HEK293 (cell line): ENCODE data around the gene LUC7L2.
"Not testable (repeated sequence)": the region's sequence is repeated elsewhere in the genome, so short reads cannot be mapped to it uniquely, and the experiment has no call there.

Source experiments
- CTCF ChIA-PET: fragments of 350-600 bp; formaldehyde crosslinking; extraction: SDS; loops from one replicate; lab custom pipeline; 2021; ENCODE audit warnings: antibody characterized with exemption; lab: Yijun Ruan, JAX
- POLR2A ChIA-PET: fragments of 300-600 bp; formaldehyde crosslinking; extraction: SDS; loops from one replicate; lab custom pipeline; 2020; ENCODE audit warnings: antibody characterized with exemption, inconsistent platforms; lab: Yijun Ruan, JAX
- H3K27ac ChIP-seq: fragments of 200-500 bp; sonication (Bioruptor generic); 2 replicates; pipeline ENCODE4 v1.5.1; 2014; ENCODE audit warnings: low read depth, low read length, control low read depth, inconsistent platforms; ENCODE audit errors: extremely low read depth
- H3K36me3 ChIP-seq, 2 experiments: fragments of 200-500 bp in 1 of 2; sonication (Bioruptor generic) in 1 of 2; 1 replicate in 1 of 2; 2 replicates in 1 of 2; pipeline ENCODE4 v1.5.1; 2014 to 2017; ENCODE audit warnings: inconsistent platforms in 2 of 2, low read length in 2 of 2; ENCODE audit not compliant: control insufficient read depth in 2 of 2, insufficient read depth in 1 of 2
- H3K4me1 ChIP-seq: fragments of 200-500 bp; sonication (Bioruptor generic); 2 replicates; pipeline ENCODE4 v1.5.1; 2014; ENCODE audit warnings: mild to moderate bottlenecking, low read length, inconsistent platforms; ENCODE audit not compliant: control insufficient read depth, insufficient read depth
- H3K4me3 ChIP-seq: 2 replicates; pipeline ENCODE4 v1.5.1; 2011; ENCODE audit warnings: low read depth, mild to moderate bottlenecking, control low read depth, low read length, moderate library complexity
- H3K9me3 ChIP-seq: fragments of 200-500 bp; sonication (Bioruptor generic); 2 replicates; pipeline ENCODE4 v1.5.1; 2014; ENCODE audit warnings: low read depth, low read length, inconsistent platforms; ENCODE audit not compliant: control insufficient read depth, insufficient read depth
- ATF2 ChIP-seq: fragments of 450-650 bp; formaldehyde crosslinking; IDR thresholded peaks from 2 replicates; pipeline ENCODE4 v1.5.1; 2016; ENCODE audit warnings: missing biosample characterization, missing genetic modification characterization, low read depth
- GFI1B ChIP-seq: fragments of 450-650 bp; formaldehyde crosslinking; IDR thresholded peaks from 2 replicates; pipeline ENCODE4 v1.5.1; 2016; ENCODE audit warnings: missing biosample characterization, missing genetic modification characterization
- HOXC10 ChIP-seq: sonication (generic); formaldehyde crosslinking; IDR thresholded peaks from 2 replicates; pipeline ENCODE4 v1.8.1; 2023; ENCODE audit warnings: mild to moderate bottlenecking, missing genetic modification reagents
- PRDM6 ChIP-seq: fragments of 450-650 bp; formaldehyde crosslinking; IDR thresholded peaks from 2 replicates; pipeline ENCODE4 v1.5.1; 2017; ENCODE audit warnings: missing biosample characterization, missing genetic modification characterization
- SCRT1 ChIP-seq: fragments of 450-650 bp; formaldehyde crosslinking; IDR thresholded peaks from 2 replicates; pipeline ENCODE4 v1.5.1; 2016; ENCODE audit warnings: missing biosample characterization, missing genetic modification characterization, borderline replicate concordance
- ZBTB44 ChIP-seq: fragments of 450-650 bp; IDR thresholded peaks from 2 replicates; pipeline ENCODE4 v1.5.1; 2018; ENCODE audit warnings: missing biosample characterization, mild to moderate bottlenecking, missing genetic modification characterization
- ZFP41 ChIP-seq: fragments of 450-650 bp; formaldehyde crosslinking; IDR thresholded peaks from 2 replicates; pipeline ENCODE4 v1.5.1; 2016; ENCODE audit warnings: missing biosample characterization, missing genetic modification characterization, borderline replicate concordance
- ZNF10 ChIP-seq: fragments of 450-650 bp; formaldehyde crosslinking; IDR thresholded peaks from 2 replicates; pipeline ENCODE4 v1.5.1; 2017; ENCODE audit warnings: missing biosample characterization, missing genetic modification characterization
- ZNF148 ChIP-seq: fragments of 450-650 bp; formaldehyde crosslinking; IDR thresholded peaks from 2 replicates; pipeline ENCODE4 v1.5.0; 2017; ENCODE audit warnings: missing biosample characterization, missing genetic modification characterization, borderline replicate concordance
- ZNF18 ChIP-seq: fragments of 450-650 bp; formaldehyde crosslinking; IDR thresholded peaks from 2 replicates; pipeline ENCODE4 v1.5.1; 2016; ENCODE audit warnings: missing biosample characterization, missing genetic modification characterization
- ZNF324 ChIP-seq: fragments of 450-650 bp; formaldehyde crosslinking; IDR thresholded peaks from 2 replicates; pipeline ENCODE4 v1.5.1; 2016; ENCODE audit warnings: missing biosample characterization, missing genetic modification characterization
- ZNF394 ChIP-seq: fragments of 450-650 bp; formaldehyde crosslinking; IDR thresholded peaks from 2 replicates; pipeline ENCODE4 v1.5.1; 2016; ENCODE audit warnings: missing biosample characterization, missing genetic modification characterization, mild to moderate bottlenecking, moderate library complexity, borderline replicate concordance
- ZNF596 ChIP-seq: fragments of 450-650 bp; IDR thresholded peaks from 2 replicates; pipeline ENCODE4 v1.5.0; 2018; ENCODE audit warnings: missing biosample characterization, mild to moderate bottlenecking, missing genetic modification characterization, moderate library complexity
- ZNF610 ChIP-seq: fragments of 450-650 bp; formaldehyde crosslinking; IDR thresholded peaks from 2 replicates; pipeline ENCODE4 v1.5.1; 2016; ENCODE audit warnings: missing biosample characterization, missing genetic modification characterization, borderline replicate concordance
- ZNF621 ChIP-seq: fragments of 450-650 bp; formaldehyde crosslinking; IDR thresholded peaks from 2 replicates; pipeline ENCODE4 v1.5.1; 2017; ENCODE audit warnings: missing biosample characterization, missing genetic modification characterization
- ZNF692 ChIP-seq: fragments of 450-650 bp; formaldehyde crosslinking; IDR thresholded peaks from 2 replicates; pipeline ENCODE4 v1.5.1; 2016; ENCODE audit warnings: missing biosample characterization, missing genetic modification characterization
- ZNF843 ChIP-seq: fragments of 450-650 bp; formaldehyde crosslinking; IDR thresholded peaks from 2 replicates; pipeline ENCODE4 v1.5.1; 2016; ENCODE audit warnings: missing biosample characterization, missing genetic modification characterization
- ZSCAN30 ChIP-seq: fragments of 450-650 bp; IDR thresholded peaks from 2 replicates; pipeline ENCODE4 v1.5.1; 2018; ENCODE audit warnings: missing biosample characterization, mild to moderate bottlenecking, missing genetic modification characterization, moderate library complexity

LUC7L2 gene

GRCh38 chr7:139425701-139426100 is 66.0 kb downstream of the LUC7L2 start:
- H3K9me3 ChIP-seq, H3K4me1 ChIP-seq, H3K27ac ChIP-seq, H3K4me3 ChIP-seq: not testable (repeated sequence)
- H3K36me3 ChIP-seq = peaks cover 8 to 44% of the 10 kb centered on the region in 2 experiments
- TF ChIP-seq GFI1B (tag by site-specific recombination) (0 out of 2 replicates have a peak, but pooled peaks have one; percentile 61), ZNF394 (tag by site-specific recombination) (0 out of 2 replicates have a peak, but pooled peaks have one; percentile 12)
- ChIA-PET POLR2A (interaction anchor here (0.6 to 1.2 kb wide), 2 partner anchors 66 to 477 kb away, joined by 3 read pairs; partner anchors contain the start of gene LUC7L2), CTCF (interaction anchor here (0.6 to 5.9 kb wide), 4 partner anchors 9 to 45 kb away, joined by 3 to 47 read pairs (median 4); no protein-coding TSS in a partner anchor)

- TF ChIP-seq PRDM6 (tag by site-specific recombination) (0 out of 2 replicates have a peak, but pooled peaks have one; percentile 15), ZNF621 (no peak), SCRT1 (tag by site-specific recombination) (0 out of 2 replicates have a peak, but pooled peaks have one; percentile 31), ZNF394 (tag by site-specific recombination) (no peak)
- TF ChIP-seq, all 188 proteins: peak for 2
- H3K36me3 ChIP-seq = peaks cover 3 to 37% of the 10 kb centered on the region in 2 experiments
- POLR2A ChIA-PET = interaction anchor here (1.2 kb wide), 1 partner anchor 67 kb away, joined by 3 read pairs; the partner anchor contains the start of gene LUC7L2
- no peaks in the 10 kb centered on the region for H3K4me1 ChIP-seq
- H3K27ac ChIP-seq = no peak overlapping the region
- no peak overlapping the region for H3K4me3 ChIP-seq
- H3K9me3 ChIP-seq = no peaks in the 10 kb centered on the region
- CTCF ChIA-PET = interaction anchor here (0.6 to 5.9 kb wide), 4 partner anchors 9 to 44 kb away, joined by 3 to 47 read pairs (median 4); no protein-coding TSS in a partner anchor
These were observed 66.7 kb downstream of the LUC7L2 start for GRCh38 chr7:139426258-139427028.

- H3K36me3 ChIP-seq = peaks cover 3 to 32% of the 10 kb centered on the region in 2 experiments
- CTCF ChIA-PET = no interaction called here
- no peaks in the 10 kb centered on the region for H3K9me3 ChIP-seq
- H3K4me3 ChIP-seq = no peak overlapping the region
- POLR2A ChIA-PET = no interaction called here
- H3K4me1 ChIP-seq = no peaks in the 10 kb centered on the region
- H3K27ac ChIP-seq = no peak overlapping the region
- TF ChIP-seq ZSCAN30 (tag by site-specific recombination) = no peak
- no peak for TF ChIP-seq ZNF324 (tag by site-specific recombination)
- no peak for TF ChIP-seq ZFP41
- TF ChIP-seq ZNF18 (tag by site-specific recombination) = no peak
- TF ChIP-seq ZNF148 (tag by site-specific recombination) = no peak
- TF ChIP-seq ZBTB44 = no peak
- TF ChIP-seq ATF2 (tag by site-specific recombination) = no peak
- no peak for TF ChIP-seq ZNF610 (tag by site-specific recombination)
- TF ChIP-seq ZNF10 (tag by site-specific recombination) = no peak
- no peak for TF ChIP-seq HOXC10 (CRISPR knock-in tag)
- TF ChIP-seq ZNF843 = no peak
- no peak for TF ChIP-seq ZNF692
- TF ChIP-seq ZNF596 (tag by site-specific recombination) = no peak
These were observed 67.3 kb downstream of the LUC7L2 start for GRCh38 chr7:139427029-139427420.
